Measurements from ENCODE around the gene TAS2R20.
"Not testable (repeated sequence)": the region's sequence is repeated elsewhere in the genome, so short reads cannot be mapped to it uniquely, and the experiment has no call there.

The TAS2R20 gene, protein sequence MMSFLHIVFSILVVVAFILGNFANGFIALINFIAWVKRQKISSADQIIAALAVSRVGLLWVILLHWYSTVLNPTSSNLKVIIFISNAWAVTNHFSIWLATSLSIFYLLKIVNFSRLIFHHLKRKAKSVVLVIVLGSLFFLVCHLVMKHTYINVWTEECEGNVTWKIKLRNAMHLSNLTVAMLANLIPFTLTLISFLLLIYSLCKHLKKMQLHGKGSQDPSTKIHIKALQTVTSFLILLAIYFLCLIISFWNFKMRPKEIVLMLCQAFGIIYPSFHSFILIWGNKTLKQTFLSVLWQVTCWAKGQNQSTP

DNA sequence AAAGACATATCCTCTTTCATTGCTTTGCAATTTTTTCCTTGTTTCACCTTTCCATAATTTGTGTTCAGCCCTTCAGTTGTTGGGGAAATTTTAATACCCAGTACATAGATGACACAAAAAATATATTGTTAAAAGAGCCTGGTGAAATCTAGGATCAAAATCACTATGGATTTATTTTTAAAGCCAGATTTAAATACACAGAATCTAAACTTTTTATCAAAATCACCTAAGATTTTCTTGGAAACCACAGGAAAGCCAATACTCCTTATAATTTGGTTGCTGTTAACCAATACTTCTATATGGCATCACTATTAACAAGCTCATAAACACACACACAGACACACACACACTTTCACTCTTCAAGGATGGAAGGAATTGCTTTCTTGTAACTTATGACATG is at the start of gene TAS2R20:
TAS2R20 (minus strand) TSS at position 101 of the 400 bp plus-strand sequence. CDS start 429 bp downstream, outside the sequence.
- CTCF ChIA-PET = no interaction called here
- no peaks in the 10 kb centered on the region for H3K4me1 Mint-ChIP-seq

DNA sequence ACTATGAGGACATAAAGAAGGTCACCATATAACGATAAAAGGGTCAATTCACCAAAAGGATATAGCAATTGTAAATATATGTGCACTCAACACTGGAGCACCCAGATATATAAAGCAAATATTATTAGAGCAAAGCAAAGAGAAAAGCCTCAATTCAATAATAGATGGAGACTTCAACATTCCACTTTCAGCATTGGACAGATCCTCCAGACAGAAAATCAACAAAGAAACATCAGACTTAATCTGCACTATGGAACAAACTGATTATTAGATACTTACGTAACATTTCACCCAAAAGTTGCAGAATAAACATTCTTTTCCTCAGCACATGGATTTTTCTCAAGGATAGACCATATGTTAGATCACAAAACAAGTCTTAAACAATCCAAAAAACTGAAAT is 43.3 kb upstream of the TAS2R20 start:
- H3K4me1 Mint-ChIP-seq, CTCF ChIA-PET, H3K9me3 Mint-ChIP-seq, DNase-seq, H3K4me3 Mint-ChIP-seq, H3K27me3 Mint-ChIP-seq, H3K27ac Mint-ChIP-seq: not testable (repeated sequence)
- peaks cover 20% of the 10 kb centered on the region for H3K36me3 Mint-ChIP-seq

More for the DNA sequence above, at the start of gene TAS2R20:
- Mint-ChIP-seq H3K27ac (no peak within 1 kb of the TSS), H3K27me3 (no peaks in the 10 kb centered on the region), H3K4me3 (no peak within 1 kb of the TSS), H3K36me3 (peaks cover 9% of the 10 kb centered on the region), H3K9me3 (no peaks in the 10 kb centered on the region)
- DNase-seq = no peak

DNA sequence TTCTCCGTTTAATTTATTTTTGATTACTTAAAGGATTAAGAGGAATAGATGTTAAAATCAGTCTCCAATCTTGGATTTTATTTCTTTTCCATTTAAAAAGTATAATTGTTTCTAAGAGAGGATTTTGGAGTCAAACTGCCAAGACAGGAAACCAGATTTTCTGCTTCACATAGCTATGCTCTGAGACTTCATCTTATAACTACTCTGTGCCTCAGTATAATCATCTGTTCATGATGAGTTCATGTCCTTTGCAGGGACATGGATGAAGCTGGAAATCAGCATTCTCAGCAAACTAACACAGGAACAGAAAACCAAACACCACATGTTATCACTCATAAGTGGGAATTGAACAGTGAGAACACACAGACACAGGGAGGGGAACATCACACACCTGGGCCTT is 42.1 kb upstream of the TAS2R20 start:
- DNase-seq = no peak
- no peak overlapping the region for H3K27ac Mint-ChIP-seq
- peaks cover 17% of the 10 kb centered on the region for H3K36me3 Mint-ChIP-seq
- H3K9me3 Mint-ChIP-seq = no peaks in the 10 kb centered on the region
- CTCF ChIA-PET = no interaction called here
- no peaks in the 10 kb centered on the region for H3K27me3 Mint-ChIP-seq
- H3K4me1 Mint-ChIP-seq = no peaks in the 10 kb centered on the region
- no peak overlapping the region for H3K4me3 Mint-ChIP-seq

DNA sequence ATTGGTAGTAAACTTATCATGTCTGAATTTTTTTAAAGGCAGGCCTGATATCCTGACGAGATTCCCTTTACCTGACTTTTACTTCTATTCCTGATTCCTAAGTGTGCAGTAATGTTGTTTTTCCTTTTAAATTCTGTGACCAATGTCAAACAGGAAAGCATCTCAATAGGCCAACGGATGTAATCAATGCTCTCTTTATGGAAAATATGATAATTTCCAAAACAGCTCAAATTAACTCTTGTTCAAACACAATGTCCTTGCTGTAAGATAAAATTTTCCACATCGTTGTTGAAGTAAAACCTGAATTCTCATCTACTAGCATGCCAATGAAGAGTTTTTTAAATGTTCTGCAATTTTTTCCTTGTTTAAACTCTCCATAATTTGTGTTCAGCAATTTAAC is 41.1 kb upstream of the TAS2R20 start:
- H3K4me3 Mint-ChIP-seq = no peak overlapping the region
- no peak overlapping the region for H3K27ac Mint-ChIP-seq
- CTCF ChIA-PET = no interaction called here
- no peaks in the 10 kb centered on the region for H3K27me3 Mint-ChIP-seq
- no peak for DNase-seq
- H3K4me1 Mint-ChIP-seq = no peaks in the 10 kb centered on the region
- peaks cover 10% of the 10 kb centered on the region for H3K36me3 Mint-ChIP-seq
- H3K9me3 Mint-ChIP-seq = no peaks in the 10 kb centered on the region

DNA sequence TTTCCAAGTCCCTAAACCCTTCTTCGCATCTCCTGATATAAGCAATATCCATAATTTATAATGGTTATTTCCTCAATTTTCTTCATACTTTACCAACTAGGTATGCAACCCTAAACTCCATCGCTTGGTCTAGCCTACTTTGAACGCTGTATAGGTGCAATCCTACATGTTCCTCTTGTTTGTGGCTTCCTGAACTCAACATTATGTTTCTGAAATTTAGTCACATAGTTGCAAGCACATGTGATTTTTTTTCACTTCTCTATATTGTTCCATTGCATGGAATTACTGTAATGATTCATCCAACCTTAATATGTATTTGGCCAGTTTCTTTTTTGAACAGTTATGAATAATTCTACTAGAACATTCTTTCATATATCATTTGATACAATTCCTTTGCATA is 35.9 kb upstream of the TAS2R20 start:
- H3K27ac Mint-ChIP-seq, CTCF ChIA-PET, H3K4me3 Mint-ChIP-seq, H3K27me3 Mint-ChIP-seq, H3K9me3 Mint-ChIP-seq, H3K36me3 Mint-ChIP-seq, DNase-seq, H3K4me1 Mint-ChIP-seq: not testable (repeated sequence)

DNA sequence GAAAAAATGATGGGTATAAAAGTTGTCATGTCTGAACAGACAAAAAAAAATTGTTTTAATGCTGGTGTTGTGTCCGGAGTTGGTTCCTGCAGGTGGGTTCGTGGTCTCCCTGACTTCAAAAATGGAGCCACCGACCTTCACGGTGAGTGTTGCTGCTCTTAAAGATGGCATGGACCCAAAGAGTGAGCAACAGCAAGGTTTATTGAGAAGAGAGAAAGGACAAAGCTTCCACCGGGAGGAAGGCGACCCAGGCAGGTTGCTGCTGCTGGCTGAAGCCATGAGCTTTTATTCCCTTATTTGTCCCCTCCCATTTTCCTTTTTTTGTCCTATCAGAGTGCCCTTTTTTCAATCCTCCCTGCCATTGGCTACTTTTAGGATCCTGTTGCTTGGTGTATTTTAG is 33.2 kb upstream of the TAS2R20 start, which contains the start of gene TAS2R31:
TAS2R31 (minus strand) TSS at position 101 of the 400 bp plus-strand sequence; CDS start at position 29, 72 bp downstream.
- Mint-ChIP-seq H3K27ac (no peak within 1 kb of the TSS), H3K4me3 (no peak within 1 kb of the TSS), H3K27me3 (no peaks in the 10 kb centered on the region), H3K9me3 (peaks cover 2% of the 10 kb centered on the region), H3K36me3 (peaks cover 11% of the 10 kb centered on the region), H3K4me1 (no peaks in the 10 kb centered on the region)
- DNase-seq = no peak
- CTCF ChIA-PET = no interaction called here

DNA sequence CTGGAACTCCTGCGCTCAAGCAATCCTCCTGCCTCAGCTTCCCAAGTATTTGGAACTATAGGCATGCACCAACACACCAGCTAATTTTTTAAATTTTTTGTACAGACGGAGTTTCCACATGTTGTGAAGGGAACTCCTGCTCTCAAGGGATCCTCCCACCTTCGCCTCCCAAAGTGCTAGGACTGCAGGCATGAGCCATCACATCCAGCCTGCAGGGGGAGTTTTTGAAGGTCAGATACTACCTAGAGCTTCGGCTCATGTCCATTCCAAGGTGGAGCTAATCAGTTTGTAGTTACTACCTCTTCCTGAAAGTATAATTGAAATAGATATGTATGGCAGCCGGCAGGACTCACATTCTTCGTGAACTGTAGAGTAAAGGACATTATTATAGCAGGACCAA is 28.0 kb upstream of the TAS2R20 start:
- CTCF ChIA-PET = no interaction called here

DNA sequence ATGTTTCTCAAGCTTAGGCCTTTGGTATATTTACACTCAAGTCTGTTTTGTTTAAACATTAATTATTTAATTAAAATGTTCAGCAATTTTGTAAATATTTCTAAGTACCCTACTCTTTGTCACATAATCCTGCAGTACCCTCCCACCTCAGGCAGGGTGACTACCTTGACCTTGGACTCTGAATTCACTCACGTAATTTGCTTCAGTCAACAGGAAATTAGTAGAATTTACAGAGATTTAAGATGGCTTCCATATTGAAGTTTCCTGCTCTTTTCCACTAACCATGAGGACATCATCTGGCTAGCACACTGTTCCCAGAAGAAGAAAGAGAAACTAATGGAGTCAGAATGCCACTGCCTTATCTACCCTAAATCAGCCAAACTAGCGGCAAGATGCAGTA is 25.3 kb upstream of the TAS2R20 start:
- Mint-ChIP-seq H3K9me3 (peaks cover 7% of the 10 kb centered on the region), H3K27me3 (no peaks in the 10 kb centered on the region), H3K27ac (no peak overlapping the region), H3K4me3 (no peak overlapping the region), H3K36me3 (peaks cover 10% of the 10 kb centered on the region), H3K4me1 (no peaks in the 10 kb centered on the region)
- no peak for DNase-seq
- CTCF ChIA-PET = no interaction called here

More for the DNA sequence above, 28.0 kb upstream of the TAS2R20 start:
- H3K27me3 Mint-ChIP-seq = no peaks in the 10 kb centered on the region
- H3K27ac Mint-ChIP-seq = no peak overlapping the region
- no peaks in the 10 kb centered on the region for H3K4me1 Mint-ChIP-seq
- H3K9me3 Mint-ChIP-seq = peaks cover 7% of the 10 kb centered on the region
- H3K36me3 Mint-ChIP-seq = peaks cover 13% of the 10 kb centered on the region
- no peak for DNase-seq
- H3K4me3 Mint-ChIP-seq = no peak overlapping the region

DNA sequence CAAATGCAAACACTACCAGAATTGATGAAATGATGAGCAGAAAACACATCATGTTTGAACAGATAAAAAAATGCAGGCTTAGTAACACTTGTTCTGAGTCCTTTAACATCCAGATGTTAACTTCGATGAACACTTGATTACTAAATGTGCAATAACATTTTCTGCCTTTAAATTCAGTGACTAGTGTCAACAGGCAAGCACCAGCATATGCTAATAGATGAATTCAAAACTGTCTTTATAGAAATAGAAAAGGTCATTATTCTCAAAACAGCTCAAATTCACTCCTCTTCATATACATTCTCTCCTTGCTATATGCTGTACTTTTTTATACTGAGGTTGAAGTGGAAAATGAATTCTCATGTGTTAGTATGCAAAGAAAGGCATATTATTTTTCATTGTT is 24.4 kb upstream of the TAS2R20 start, which contains the start of gene TAS2R19:
TAS2R19 (minus strand) TSS at position 101 of the 400 bp plus-strand sequence; CDS start at position 52, 49 bp downstream.
- Mint-ChIP-seq H3K4me3 (no peak within 1 kb of the TSS), H3K27ac (no peak within 1 kb of the TSS), H3K36me3 (peaks cover 10% of the 10 kb centered on the region), H3K9me3 (peaks cover 7% of the 10 kb centered on the region), H3K27me3 (no peaks in the 10 kb centered on the region), H3K4me1 (no peaks in the 10 kb centered on the region)
- CTCF ChIA-PET = no interaction called here
- DNase-seq = no peak

DNA sequence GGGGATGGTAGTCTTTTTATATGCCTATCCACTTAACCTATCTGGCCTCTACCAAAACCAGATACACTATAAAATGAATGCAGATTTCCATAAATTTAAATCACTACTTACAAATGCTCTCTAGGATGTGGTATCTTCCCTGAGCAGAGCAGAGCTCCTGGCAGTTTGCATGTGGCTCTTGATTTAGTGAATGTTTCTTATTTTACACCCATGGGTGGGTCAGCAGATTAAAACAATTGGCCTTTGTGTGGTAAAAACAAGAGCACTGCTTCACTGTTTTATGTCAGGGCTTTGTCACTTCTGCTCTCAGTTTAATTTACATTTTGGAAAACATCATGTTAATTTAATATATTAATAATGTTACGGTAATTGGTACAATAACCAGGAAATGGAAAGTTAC is 18.8 kb upstream of the TAS2R20 start:
- no peaks in the 10 kb centered on the region for H3K9me3 Mint-ChIP-seq
- H3K4me1 Mint-ChIP-seq = peaks cover 7% of the 10 kb centered on the region
- DNase-seq = no peak
- no peaks in the 10 kb centered on the region for H3K36me3 Mint-ChIP-seq
- CTCF ChIA-PET = no interaction called here
- no peaks in the 10 kb centered on the region for H3K27me3 Mint-ChIP-seq
- H3K27ac Mint-ChIP-seq = no peak overlapping the region
- H3K4me3 Mint-ChIP-seq = no peak overlapping the region

DNA sequence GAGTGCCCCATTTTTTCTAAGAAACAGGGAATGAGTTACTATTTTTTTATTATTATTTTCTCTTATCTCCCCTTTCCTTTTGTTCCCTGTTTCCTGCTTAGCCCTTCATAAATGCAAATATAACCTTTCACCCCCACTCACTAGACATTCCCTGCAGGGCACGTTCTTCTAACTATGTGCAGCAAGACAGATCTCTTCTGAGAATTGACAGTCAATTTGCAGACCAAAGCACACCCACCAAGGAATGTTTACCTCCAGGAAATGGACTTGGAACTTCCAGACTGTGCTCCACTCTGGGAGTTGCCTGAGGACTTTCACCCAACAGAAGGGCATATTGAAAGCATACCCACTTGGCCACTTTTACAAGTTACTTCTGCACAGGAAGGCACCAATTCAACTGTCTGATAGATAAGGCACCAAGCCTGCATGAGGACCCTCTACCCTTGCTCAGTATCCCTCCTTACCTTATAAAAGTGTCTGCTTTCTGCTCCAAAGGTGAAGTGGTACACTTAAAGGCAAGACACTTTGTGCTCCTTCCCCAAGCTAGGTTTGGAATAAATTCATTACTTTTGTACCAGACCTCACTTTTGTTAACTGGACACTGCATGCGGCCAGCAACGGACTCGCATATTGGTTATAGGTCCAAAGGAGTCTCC is 17.8 kb upstream of the TAS2R20 start:
- no peaks in the 10 kb centered on the region for H3K27me3 Mint-ChIP-seq
- no peaks in the 10 kb centered on the region for H3K9me3 Mint-ChIP-seq
- H3K4me3 Mint-ChIP-seq = no peak overlapping the region
- H3K4me1 Mint-ChIP-seq = peaks cover 7% of the 10 kb centered on the region
- CTCF ChIA-PET = no interaction called here
- no peak for DNase-seq
- H3K36me3 Mint-ChIP-seq = no peaks in the 10 kb centered on the region
- no peak overlapping the region for H3K27ac Mint-ChIP-seq

DNA sequence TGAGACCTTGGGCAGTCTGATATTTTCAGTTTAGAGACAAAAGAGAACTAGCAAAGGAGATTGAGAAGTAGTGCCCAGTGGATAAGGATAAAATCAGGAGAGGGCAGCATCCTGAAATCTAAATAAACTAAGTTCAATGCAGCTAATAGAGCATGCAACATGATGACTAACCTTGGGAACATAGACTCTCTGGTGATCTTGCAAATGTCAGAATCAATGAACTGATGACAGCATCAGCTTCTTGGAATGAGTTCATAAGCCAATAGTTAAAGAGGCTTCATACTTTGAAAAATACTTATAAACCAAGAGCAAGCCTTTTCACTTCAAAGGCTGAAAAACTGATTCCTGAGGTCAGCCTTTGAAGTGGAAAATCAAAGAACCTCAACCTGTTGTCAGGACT is 16.1 kb upstream of the TAS2R20 start:
- H3K27ac Mint-ChIP-seq = no peak overlapping the region
- DNase-seq = no peak
- H3K36me3 Mint-ChIP-seq = no peaks in the 10 kb centered on the region
- H3K4me3 Mint-ChIP-seq = no peak overlapping the region
- peaks cover 7% of the 10 kb centered on the region for H3K4me1 Mint-ChIP-seq
- H3K27me3 Mint-ChIP-seq = no peaks in the 10 kb centered on the region
- CTCF ChIA-PET = no interaction called here
- H3K9me3 Mint-ChIP-seq = no peaks in the 10 kb centered on the region

DNA sequence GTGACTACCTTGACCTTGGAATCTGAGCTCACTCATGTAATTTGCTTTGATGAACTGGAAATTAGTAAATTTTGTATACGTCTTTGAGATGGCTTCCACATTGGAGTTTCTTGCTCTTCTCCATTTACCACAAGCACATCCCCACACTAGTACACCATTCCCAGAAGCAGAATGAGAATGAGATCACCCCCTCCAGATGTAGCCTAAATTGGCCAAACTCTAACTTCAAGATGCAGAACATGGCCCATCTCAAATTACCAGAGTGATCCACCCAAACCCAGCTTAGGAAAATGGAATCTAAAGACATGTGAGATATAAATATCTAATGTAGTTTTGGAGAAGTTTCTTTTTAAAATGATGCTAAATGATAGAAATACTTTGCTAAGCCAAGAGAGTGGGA is 9.5 kb upstream of the TAS2R20 start:
- Mint-ChIP-seq H3K4me1 (no peaks in the 10 kb centered on the region), H3K27me3 (no peaks in the 10 kb centered on the region), H3K4me3 (no peak overlapping the region), H3K27ac (no peak overlapping the region), H3K9me3 (no peaks in the 10 kb centered on the region), H3K36me3 (no peaks in the 10 kb centered on the region)
- CTCF ChIA-PET = no interaction called here
- DNase-seq = no peak

DNA sequence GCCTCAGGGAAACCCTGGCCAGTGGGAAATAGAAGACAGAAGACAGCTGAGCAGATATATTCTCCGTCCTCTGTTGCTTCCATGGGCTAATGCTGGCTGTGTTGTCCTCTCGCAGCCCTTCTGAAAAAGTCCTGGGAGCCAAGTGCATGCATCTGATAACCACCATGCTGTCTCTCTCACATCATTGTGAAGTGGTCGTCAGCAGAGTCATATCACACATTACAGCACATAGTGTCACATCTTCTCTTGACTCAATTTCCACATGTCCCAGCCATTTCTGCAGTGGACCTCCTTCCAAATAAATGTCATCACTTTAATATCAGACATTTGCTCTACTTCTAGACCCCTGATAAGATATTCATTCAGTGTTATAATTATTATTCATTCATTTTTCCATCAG is 3.8 kb downstream of the TAS2R20 start:
- H3K9me3 Mint-ChIP-seq = peaks cover 5% of the 10 kb centered on the region
- no peaks in the 10 kb centered on the region for H3K27me3 Mint-ChIP-seq
- DNase-seq = no peak
- CTCF ChIA-PET = no interaction called here
- H3K4me1 Mint-ChIP-seq = no peaks in the 10 kb centered on the region
- no peak overlapping the region for H3K27ac Mint-ChIP-seq
- H3K36me3 Mint-ChIP-seq = peaks cover 18% of the 10 kb centered on the region
- no peak overlapping the region for H3K4me3 Mint-ChIP-seq

DNA sequence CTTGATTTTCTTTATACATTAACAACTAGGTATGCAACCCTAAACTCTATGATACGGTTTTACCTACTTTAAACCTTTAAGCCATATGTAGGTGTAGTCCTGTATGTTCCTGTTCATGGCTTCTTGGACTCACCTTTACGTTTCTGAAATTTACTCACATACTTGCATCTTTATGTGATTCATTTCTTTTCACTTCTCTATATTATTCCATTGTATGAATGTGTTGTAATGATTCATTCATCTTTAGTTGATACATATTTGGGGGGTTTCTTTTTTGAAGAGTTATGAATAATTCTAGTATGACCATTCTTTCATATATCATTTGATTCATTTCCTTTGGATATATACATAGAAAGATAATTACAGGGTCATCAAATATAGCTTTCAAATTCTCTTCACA is 9.0 kb downstream of the TAS2R20 start:
- CTCF ChIA-PET = no interaction called here
- H3K4me1 Mint-ChIP-seq = peaks cover 3% of the 10 kb centered on the region
- no peak overlapping the region for H3K27ac Mint-ChIP-seq
- H3K9me3 Mint-ChIP-seq = peaks cover 6% of the 10 kb centered on the region
- no peak for DNase-seq
- peaks cover 16% of the 10 kb centered on the region for H3K36me3 Mint-ChIP-seq
- H3K4me3 Mint-ChIP-seq = no peak overlapping the region
- peaks cover 8% of the 10 kb centered on the region for H3K27me3 Mint-ChIP-seq

Measured in activated naive CD4-positive, alpha-beta T cell treated with anti-CD3 and anti-CD28 coated beads, Interleukin-2, amount 10 ng/mL, durations not matched to agents 7 days and 5 days (primary cell).